ACHN (cell line): Measurements from ENCODE around the gene GLG1.

Experiments used
- DNase-seq: peaks from one replicate; pipeline ENCODE4 v3.0.0-alpha.2; 2015
- in situ Hi-C: cut with HindIII; loops from 2 replicates; pipeline ENCODE4 v1.10.0; 2017; ENCODE audit warnings: low sequenced_read_pairs, low pct_ligation_motif_present, low pct_unique_long_range_greater_than_20kb

Gene GLG1

GRCh38 chr16:74617206-74617788, 10.4 kb upstream of the GLG1 start:
- in situ Hi-C loops: no loop called here
- no peak for DNase-seq

- in situ Hi-C loops: no loop called here
These were observed 4.8 kb upstream of the GLG1 start for GRCh38 chr16:74611721-74612120.

GRCh38 chr16:74608944-74609343, 2.0 kb upstream of the GLG1 start:
- in situ Hi-C loops: no loop called here
- DNase-seq: no peak

More at GRCh38 chr16:74611721-74612120, 4.8 kb upstream of the GLG1 start:
- no peak for DNase-seq

GRCh38 chr16:74608381-74608780, 1.5 kb upstream of the GLG1 start:
- in situ Hi-C loops: no loop called here
- no peak for DNase-seq

- in situ Hi-C loops: no loop called here
- DNase-seq: no peak
These were observed 1.0 kb upstream of the GLG1 start for GRCh38 chr16:74607962-74608356.

GRCh38 chr16:74607310-74607961, 522 bp upstream of the GLG1 start:
- in situ Hi-C loops: no loop called here

GRCh38 chr16:74605746-74606520, 981 bp downstream of the GLG1 start:
- no peak for DNase-seq
- in situ Hi-C loops: no loop called here

More at GRCh38 chr16:74607310-74607961, 522 bp upstream of the GLG1 start:
- no peak for DNase-seq

- DNase-seq: no peak
- in situ Hi-C loops: no loop called here
These were observed 1.6 kb downstream of the GLG1 start for GRCh38 chr16:74605332-74605731.

- no peak for DNase-seq
- in situ Hi-C loops: no loop called here
These were observed 3.1 kb downstream of the GLG1 start for GRCh38 chr16:74603848-74604247.

GRCh38 chr16:74601126-74601871, 5.6 kb downstream of the GLG1 start:
- in situ Hi-C loops: no loop called here

GRCh38 chr16:74596586-74596985, 10.3 kb downstream of the GLG1 start:
- in situ Hi-C loops: no loop called here

More at GRCh38 chr16:74601126-74601871, 5.6 kb downstream of the GLG1 start:
- no peak for DNase-seq

GRCh38 chr16:74592847-74593246, 14.1 kb downstream of the GLG1 start:
- no peak for DNase-seq
- in situ Hi-C loops: no loop called here

More at GRCh38 chr16:74596586-74596985, 10.3 kb downstream of the GLG1 start:
- no peak for DNase-seq

- no peak for DNase-seq
- in situ Hi-C loops: no loop called here
These were observed 14.9 kb downstream of the GLG1 start for GRCh38 chr16:74591876-74592650.

GRCh38 chr16:74586948-74587347, 20.0 kb downstream of the GLG1 start:
- no peak for DNase-seq
- in situ Hi-C loops: no loop called here

GRCh38 chr16:74585846-74586443, 21.0 kb downstream of the GLG1 start:
- in situ Hi-C loops: no loop called here
- DNase-seq: no peak

GRCh38 chr16:74583926-74584666, 22.8 kb downstream of the GLG1 start:
- DNase-seq: no peak
- in situ Hi-C loops: no loop called here

- no peak for DNase-seq
- in situ Hi-C loops: no loop called here
These were observed 23.9 kb downstream of the GLG1 start for GRCh38 chr16:74582970-74583369.
